ENCODE measurements around the gene FGF2.

Gene FGF2

GRCh38 chr4:122797405-122798094 is 29.1 kb upstream of the FGF2 start:
- no peaks in the 10 kb centered on the region for H3K27me3 ChIP-seq (ENCODE audit: control insufficient read depth, low read length)
- no peaks in the 10 kb centered on the region for H4K20me1 ChIP-seq (ENCODE audit: control insufficient read depth, insufficient read depth, low read depth, low read length)
- H3K9me3 ChIP-seq (ENCODE audit: control insufficient read depth, insufficient read depth, low read length) = no peaks in the 10 kb centered on the region
- TF ChIP-seq CTCF (IDR thresholded peaks at IDR 0.05; ENCODE audit: low read depth, low read length, poor library complexity, severe bottlenecking) (no peak), EZH2phosphoT487 (IDR thresholded peaks at IDR 0.05; ENCODE audit: borderline replicate concordance, low read length) (no peak)
- H3K9me2 ChIP-seq (replicated peaks; ENCODE audit: control insufficient read depth, low read length) = no peaks in the 10 kb centered on the region
- H3K36me3 ChIP-seq (ENCODE audit: control insufficient read depth, low read length) = no peaks in the 10 kb centered on the region
- H3K27ac ChIP-seq (ENCODE audit: low read depth, low read length) = no peak overlapping the region
- H3K4me3 ChIP-seq (ENCODE audit: low read length) = no peak overlapping the region
- H3K4me1 ChIP-seq (ENCODE audit: control insufficient read depth, low read length) = no peaks in the 10 kb centered on the region
- no peaks in the 10 kb centered on the region for H3K79me2 ChIP-seq (ENCODE audit: control insufficient read depth, low read length)
- H3F3A ChIP-seq (ENCODE audit: control insufficient read depth, insufficient read depth) = no peaks in the 10 kb centered on the region
- no peak overlapping the region for H3K4me2 ChIP-seq (ENCODE audit: low read length)

GRCh38 chr4:122798101-122798500 is 28.5 kb upstream of the FGF2 start:
- H3K36me3 ChIP-seq (ENCODE audit: control insufficient read depth, low read length) = no peaks in the 10 kb centered on the region
- no peaks in the 10 kb centered on the region for H4K20me1 ChIP-seq (ENCODE audit: control insufficient read depth, insufficient read depth, low read depth, low read length)
- no peak overlapping the region for H3K4me3 ChIP-seq (ENCODE audit: low read length)
- no peaks in the 10 kb centered on the region for H3K79me2 ChIP-seq (ENCODE audit: control insufficient read depth, low read length)
- H3K4me2 ChIP-seq (ENCODE audit: low read length) = no peak overlapping the region
- no peaks in the 10 kb centered on the region for H3K9me2 ChIP-seq (replicated peaks; ENCODE audit: control insufficient read depth, low read length)
- no peaks in the 10 kb centered on the region for H3K9me3 ChIP-seq (ENCODE audit: control insufficient read depth, insufficient read depth, low read length)
- no peak overlapping the region for H3K27ac ChIP-seq (ENCODE audit: low read depth, low read length)
- TF ChIP-seq EZH2phosphoT487 (IDR thresholded peaks at IDR 0.05; ENCODE audit: borderline replicate concordance, low read length) (no peak), CTCF (IDR thresholded peaks at IDR 0.05; ENCODE audit: low read depth, low read length, poor library complexity, severe bottlenecking) (no peak)
- no peaks in the 10 kb centered on the region for H3F3A ChIP-seq (ENCODE audit: control insufficient read depth, insufficient read depth)
- H3K27me3 ChIP-seq (ENCODE audit: control insufficient read depth, low read length) = no peaks in the 10 kb centered on the region
- no peaks in the 10 kb centered on the region for H3K4me1 ChIP-seq (ENCODE audit: control insufficient read depth, low read length)

- H3F3A ChIP-seq (ENCODE audit: control insufficient read depth, insufficient read depth) = no peaks in the 10 kb centered on the region
- H3K4me2 ChIP-seq (ENCODE audit: low read length) = no peak overlapping the region
- H4K20me1 ChIP-seq (ENCODE audit: control insufficient read depth, insufficient read depth, low read depth, low read length) = no peaks in the 10 kb centered on the region
- no peak for TF ChIP-seq CTCF (IDR thresholded peaks at IDR 0.05; ENCODE audit: low read depth, low read length, poor library complexity, severe bottlenecking)
- no peak for TF ChIP-seq EZH2phosphoT487 (IDR thresholded peaks at IDR 0.05; ENCODE audit: borderline replicate concordance, low read length)
- H3K36me3 ChIP-seq (ENCODE audit: control insufficient read depth, low read length) = no peaks in the 10 kb centered on the region
- H3K27me3 ChIP-seq (ENCODE audit: control insufficient read depth, low read length) = no peaks in the 10 kb centered on the region
- H3K9me3 ChIP-seq (ENCODE audit: control insufficient read depth, insufficient read depth, low read length) = no peaks in the 10 kb centered on the region
- no peaks in the 10 kb centered on the region for H3K79me2 ChIP-seq (ENCODE audit: control insufficient read depth, low read length)
- H3K9me2 ChIP-seq (replicated peaks; ENCODE audit: control insufficient read depth, low read length) = no peaks in the 10 kb centered on the region
- no peaks in the 10 kb centered on the region for H3K4me1 ChIP-seq (ENCODE audit: control insufficient read depth, low read length)
- H3K4me3 ChIP-seq (ENCODE audit: low read length) = no peak overlapping the region
- no peak overlapping the region for H3K27ac ChIP-seq (ENCODE audit: low read depth, low read length)
These were observed 27.7 kb upstream of the FGF2 start for GRCh38 chr4:122798917-122799316.

Measured in DOHH2 (cell line).